CD8-positive, alpha-beta memory T cell (primary cell): ENCODE measurements around the gene GFPT2. TPM values are rescaled to one million over a fixed set of nuclear protein-coding genes. Genes with fewer than 3 reads are reported as not detected.

Experiments used
- CTCF ChIA-PET: fragments of 350-600 bp; sonication (Branson Sonifier 250); formaldehyde crosslinking; loops from one replicate; lab custom pipeline; 2021; ENCODE audit warnings: antibody characterized with exemption; lab: Charles Lee
- POLR2A ChIA-PET: fragments of 350-600 bp; sonication (Branson Sonifier 250); formaldehyde crosslinking; loops from one replicate; lab custom pipeline; 2021; ENCODE audit warnings: antibody characterized with exemption; lab: Charles Lee
- DNase-seq, 5 donors: peaks; one replicate each; pipeline versions ENCODE4 v3.0.0 to v3.0.0-alpha.2; 2020 to 2022; ENCODE audit warnings: mixed read lengths in 1 of 5
- H3K27ac ChIP-seq: one replicate; pipeline ENCODE4 v1.7.0; 2013; ENCODE audit warnings: low read depth, mild to moderate bottlenecking, low read length, moderate library complexity
- H3K27me3 ChIP-seq: 2 replicates; pipeline ENCODE4 v1.7.0; 2013; ENCODE audit warnings: low read length, mild to moderate bottlenecking; ENCODE audit not compliant: insufficient read depth, poor library complexity, severe bottlenecking
- H3K36me3 ChIP-seq: 2 replicates; pipeline ENCODE4 v1.7.0; 2013; ENCODE audit warnings: mild to moderate bottlenecking, low read length, moderate library complexity; ENCODE audit not compliant: insufficient read depth
- H3K4me1 ChIP-seq: 2 replicates; pipeline ENCODE4 v1.7.0; 2013; ENCODE audit warnings: mild to moderate bottlenecking, low read length, moderate library complexity; ENCODE audit not compliant: insufficient read depth
- H3K4me3 ChIP-seq: 2 replicates; pipeline ENCODE4 v1.7.0; 2013; ENCODE audit warnings: mild to moderate bottlenecking, low read length
- H3K9me3 ChIP-seq: 2 replicates; pipeline ENCODE4 v1.7.0; 2013; ENCODE audit warnings: mild to moderate bottlenecking, low read length
- H3K27ac Mint-ChIP-seq, 8 donors: one replicate each; pipeline ENCODE4 v1.8.0; 2020 to 2021; ENCODE audit warnings: mixed read lengths in 8 of 8, mild to moderate bottlenecking in 6 of 8, inconsistent platforms in 3 of 8, moderate library complexity in 3 of 8
- H3K27me3 Mint-ChIP-seq, 2 donors: one replicate each; pipeline ENCODE4 v1.8.0; 2020 to 2021; ENCODE audit warnings: mixed read lengths in 2 of 2, mild to moderate bottlenecking in 1 of 2, moderate library complexity in 1 of 2
- H3K36me3 Mint-ChIP-seq, 3 donors: one replicate each; pipeline ENCODE4 v1.8.0; 2020 to 2021; ENCODE audit warnings: mixed read lengths in 3 of 3, inconsistent platforms in 1 of 3, mild to moderate bottlenecking in 1 of 3
- H3K4me1 Mint-ChIP-seq, 3 donors: one replicate each; pipeline ENCODE4 v1.8.0; 2020 to 2021; ENCODE audit warnings: mixed read lengths in 3 of 3, inconsistent platforms in 1 of 3, mild to moderate bottlenecking in 1 of 3
- H3K4me3 Mint-ChIP-seq, 7 donors: one replicate each; pipeline ENCODE4 v1.8.0; 2020 to 2021; ENCODE audit warnings: mixed read lengths in 7 of 7, mild to moderate bottlenecking in 6 of 7, moderate library complexity in 4 of 7, inconsistent platforms in 2 of 7
- H3K9me3 Mint-ChIP-seq, 5 donors: one replicate each; pipeline ENCODE4 v1.8.0; 2020 to 2022; ENCODE audit warnings: mixed read lengths in 5 of 5, mild to moderate bottlenecking in 3 of 5, moderate library complexity in 2 of 5, inconsistent platforms in 1 of 5
- polyA plus RNA-seq: library from polyadenylated mRNA; unstranded; fragments of 300-500 nt; fragmentation: Illumina TruSeq; gene quantifications from one replicate; pipeline ENCODE4 v1.2.3, GENCODE V29; 2021
- total RNA-seq, 2 experiments: library from RNA; stranded (reverse); gene quantifications; one replicate each; pipeline ENCODE4 v1.2.3, GENCODE V29; 2021

GFPT2 gene
- total and polyA plus RNA-seq, 3 experiments from 2014 or later, result 0.41 to 1.9 (median 1.7) TPM

DNA sequence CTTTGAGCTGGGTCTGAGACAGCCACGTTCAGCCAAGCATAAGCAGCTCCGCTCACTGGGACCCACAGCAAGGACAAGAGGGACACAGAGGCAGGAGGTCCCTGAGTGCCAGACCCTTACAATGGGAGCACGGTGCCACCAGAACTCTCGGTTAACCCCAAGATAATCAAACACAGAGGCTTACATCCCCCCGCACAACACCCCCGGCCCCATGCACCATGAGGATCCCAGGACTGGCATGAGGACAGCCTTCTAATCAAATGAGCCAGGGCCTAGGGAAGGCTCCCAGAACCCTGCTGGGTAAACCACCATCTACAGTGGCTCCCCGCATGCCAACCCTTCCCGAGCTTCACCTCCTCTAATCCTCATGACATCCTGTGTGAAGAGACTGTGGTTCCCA is 7.4 kb downstream of the GFPT2 start:
- no peaks in the 10 kb centered on the region for H3K9me3 Mint-ChIP-seq
- no peaks in the 10 kb centered on the region for H3K4me1 ChIP-seq
- H3K27me3 ChIP-seq, result no peaks in the 10 kb centered on the region
- no peak overlapping the region for H3K27ac ChIP-seq
- H3K9me3 ChIP-seq, result no peaks in the 10 kb centered on the region
- H3K27ac Mint-ChIP-seq, result peak overlapping the region in 1 of 8 donors; percentile 24
- no peak overlapping the region for H3K4me3 ChIP-seq
- no peaks in the 10 kb centered on the region for H3K36me3 ChIP-seq
- ChIA-PET POLR2A (no interaction called here), CTCF (interaction anchor here (0.8 kb wide), 1 partner anchor 17 kb away, joined by 3 read pairs; no protein-coding TSS in a partner anchor)
- DNase-seq, result no peak
- H3K4me1 Mint-ChIP-seq, result peaks cover 0 to 7% (median 0%) of the 10 kb centered on the region in 3 donors
- peaks cover 10 to 16% of the 10 kb centered on the region in 2 donors for H3K27me3 Mint-ChIP-seq
- peak overlapping the region in 1 of 7 donors; percentile 66 for H3K4me3 Mint-ChIP-seq
- no peaks in the 10 kb centered on the region for H3K36me3 Mint-ChIP-seq

- Mint-ChIP-seq H3K9me3 (no peaks in the 10 kb centered on the region), H3K36me3 (no peaks in the 10 kb centered on the region), H3K4me1 (peaks cover 0 to 7% (median 0%) of the 10 kb centered on the region in 3 donors), H3K27me3 (peaks cover 5 to 14% of the 10 kb centered on the region in 2 donors), H3K4me3 (peak overlapping the region in 1 of 7 donors; percentile 66), H3K27ac (no peak overlapping the region)
- H3K9me3 ChIP-seq, result no peaks in the 10 kb centered on the region
- H3K27me3 ChIP-seq, result no peaks in the 10 kb centered on the region
- CTCF ChIA-PET, result interaction anchor here (0.8 to 1.3 kb wide), 2 partner anchors 17 to 30 kb away, joined by 3 read pairs; no protein-coding TSS in a partner anchor
- H3K4me3 ChIP-seq, result no peak overlapping the region
- H3K4me1 ChIP-seq, result no peaks in the 10 kb centered on the region
- H3K27ac ChIP-seq, result no peak overlapping the region
- DNase-seq, result no peak
- POLR2A ChIA-PET, result no interaction called here
- no peaks in the 10 kb centered on the region for H3K36me3 ChIP-seq
Observed at GRCh38 chr5:180345186-180345585, 8.0 kb downstream of the GFPT2 start.

DNA sequence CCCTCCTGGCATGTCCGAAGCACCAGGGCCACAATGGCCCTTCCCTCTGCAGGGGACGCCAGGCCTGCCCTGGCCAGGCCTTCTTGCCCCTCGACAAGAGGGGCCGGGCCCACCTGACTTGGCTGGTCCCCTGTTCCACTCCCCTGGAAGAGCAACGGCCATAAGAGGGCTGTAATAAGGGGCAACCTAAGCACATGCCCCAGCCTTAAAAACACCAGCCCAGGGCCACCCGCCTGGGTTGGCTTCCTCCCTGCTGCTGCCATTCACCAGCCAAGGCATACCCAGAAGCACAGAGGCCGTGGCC is 8.5 kb downstream of the GFPT2 start:
- Histone ChIP-seq H3K36me3 (no peaks in the 10 kb centered on the region), H3K27me3 (no peaks in the 10 kb centered on the region), H3K9me3 (no peaks in the 10 kb centered on the region), H3K27ac (no peak overlapping the region), H3K4me3 (no peak overlapping the region), H3K4me1 (no peaks in the 10 kb centered on the region)
- Mint-ChIP-seq H3K36me3 (no peaks in the 10 kb centered on the region), H3K4me3 (no peak overlapping the region), H3K4me1 (peaks cover 0 to 7% (median 0%) of the 10 kb centered on the region in 3 donors), H3K9me3 (no peaks in the 10 kb centered on the region), H3K27me3 (peaks cover 7 to 14% of the 10 kb centered on the region in 2 donors), H3K27ac (no peak overlapping the region)
- DNase-seq, result no peak
- ChIA-PET POLR2A (no interaction called here), CTCF (interaction anchor here (1.3 kb wide), 1 partner anchor 29 kb away, joined by 3 read pairs; no protein-coding TSS in a partner anchor)

GRCh38 chr5:180343831-180344695 is 9.1 kb downstream of the GFPT2 start:
- POLR2A ChIA-PET, result no interaction called here
- Mint-ChIP-seq H3K36me3 (no peaks in the 10 kb centered on the region), H3K27ac (peak overlapping the region in 2 of 8 donors; percentile 32 to 43), H3K4me3 (peak overlapping the region in 1 of 7 donors; percentile 11), H3K9me3 (no peaks in the 10 kb centered on the region), H3K27me3 (peaks cover 7 to 17% of the 10 kb centered on the region in 2 donors), H3K4me1 (peaks cover 0 to 7% (median 0%) of the 10 kb centered on the region in 3 donors)
- Histone ChIP-seq H3K9me3 (no peaks in the 10 kb centered on the region), H3K36me3 (no peaks in the 10 kb centered on the region), H3K4me1 (no peaks in the 10 kb centered on the region), H3K27ac (no peak overlapping the region), H3K27me3 (no peaks in the 10 kb centered on the region), H3K4me3 (no peak overlapping the region)
- no peak for DNase-seq
- CTCF ChIA-PET, result interaction anchor here (1.3 kb wide), 2 partner anchors 15 to 28 kb away, joined by 3 read pairs; no protein-coding TSS in a partner anchor

GRCh38 chr5:180343110-180343830 is 9.9 kb downstream of the GFPT2 start:
- Histone ChIP-seq H3K27ac (no peak overlapping the region), H3K4me1 (no peaks in the 10 kb centered on the region), H3K36me3 (no peaks in the 10 kb centered on the region), H3K4me3 (no peak overlapping the region), H3K27me3 (no peaks in the 10 kb centered on the region), H3K9me3 (no peaks in the 10 kb centered on the region)
- peaks cover 7 to 17% of the 10 kb centered on the region in 2 donors for H3K27me3 Mint-ChIP-seq
- H3K9me3 Mint-ChIP-seq, result no peaks in the 10 kb centered on the region
- peaks cover 0 to 7% (median 0%) of the 10 kb centered on the region in 3 donors for H3K4me1 Mint-ChIP-seq
- peak overlapping the region in 1 of 8 donors; percentile 9 for H3K27ac Mint-ChIP-seq
- no peaks in the 10 kb centered on the region for H3K36me3 Mint-ChIP-seq
- H3K4me3 Mint-ChIP-seq, result no peak overlapping the region
- ChIA-PET CTCF (interaction anchor here (1.3 kb wide), 1 partner anchor 15 kb away, joined by 3 read pairs; no protein-coding TSS in a partner anchor), POLR2A (no interaction called here)
- no peak for DNase-seq

DNA sequence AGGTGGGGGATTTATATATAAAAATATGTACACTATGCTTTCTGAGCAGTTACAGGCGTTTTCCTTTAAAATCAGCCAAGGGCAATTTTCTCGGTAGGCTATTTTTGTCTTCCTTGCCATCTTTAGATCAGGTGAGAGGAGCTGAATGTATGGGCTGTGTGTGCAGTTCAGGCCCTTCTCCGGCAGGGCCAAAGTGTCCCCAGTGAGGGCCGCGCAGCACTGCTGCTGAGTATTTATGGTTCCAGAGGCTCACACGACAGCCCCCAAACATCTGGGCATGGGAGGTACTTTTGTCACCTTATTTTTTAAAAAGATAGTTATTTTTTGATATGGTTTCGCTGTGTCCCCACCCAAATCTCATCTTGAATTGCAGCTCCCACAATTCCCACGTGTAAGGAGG is 11.5 kb downstream of the GFPT2 start:
- H3K36me3 ChIP-seq, result no peaks in the 10 kb centered on the region
- no peak overlapping the region for H3K27ac ChIP-seq
- H3K4me3 ChIP-seq, result no peak overlapping the region
- no peak overlapping the region for H3K27ac Mint-ChIP-seq
- no peak for DNase-seq
- H3K36me3 Mint-ChIP-seq, result no peaks in the 10 kb centered on the region
- no peaks in the 10 kb centered on the region for H3K4me1 ChIP-seq
- no peak overlapping the region for H3K4me3 Mint-ChIP-seq
- no peaks in the 10 kb centered on the region for H3K9me3 ChIP-seq
- H3K27me3 ChIP-seq, result no peaks in the 10 kb centered on the region
- peaks cover 0 to 7% (median 0%) of the 10 kb centered on the region in 3 donors for H3K4me1 Mint-ChIP-seq
- ChIA-PET POLR2A (no interaction called here), CTCF (no interaction called here)
- no peaks in the 10 kb centered on the region for H3K9me3 Mint-ChIP-seq
- H3K27me3 Mint-ChIP-seq, result peaks cover 7 to 15% of the 10 kb centered on the region in 2 donors

- no peaks in the 10 kb centered on the region for H3K27me3 ChIP-seq
- H3K4me3 ChIP-seq, result no peak overlapping the region
- H3K27ac ChIP-seq, result no peak overlapping the region
- CTCF ChIA-PET, result no interaction called here
- POLR2A ChIA-PET, result no interaction called here
- H3K9me3 ChIP-seq, result no peaks in the 10 kb centered on the region
- DNase-seq, result no peak
- Mint-ChIP-seq H3K36me3 (no peaks in the 10 kb centered on the region), H3K4me1 (peaks cover 0 to 7% (median 0%) of the 10 kb centered on the region in 3 donors), H3K27ac (no peak overlapping the region), H3K27me3 (peaks cover 7 to 12% of the 10 kb centered on the region in 2 donors), H3K4me3 (no peak overlapping the region), H3K9me3 (no peaks in the 10 kb centered on the region)
- H3K36me3 ChIP-seq, result no peaks in the 10 kb centered on the region
- H3K4me1 ChIP-seq, result no peaks in the 10 kb centered on the region
Observed at GRCh38 chr5:180340856-180341255, 12.3 kb downstream of the GFPT2 start.
